COLO829 (cell line): ENCODE results near the gene FMN1.

Source experiments
- DNase-seq: peaks from one replicate; pipeline ENCODE4 v3.0.0; 2012; ENCODE audit warnings: low spot score

Gene FMN1

GRCh38 chr15:32824777-32825176 is 369.7 kb downstream of the FMN1 start:
- peak; percentile 31 for DNase-seq

GRCh38 chr15:32823750-32824149 is 370.8 kb downstream of the FMN1 start:
- no peak for DNase-seq

- no peak for DNase-seq
These were observed 371.8 kb downstream of the FMN1 start for GRCh38 chr15:32822739-32823138.

DNA sequence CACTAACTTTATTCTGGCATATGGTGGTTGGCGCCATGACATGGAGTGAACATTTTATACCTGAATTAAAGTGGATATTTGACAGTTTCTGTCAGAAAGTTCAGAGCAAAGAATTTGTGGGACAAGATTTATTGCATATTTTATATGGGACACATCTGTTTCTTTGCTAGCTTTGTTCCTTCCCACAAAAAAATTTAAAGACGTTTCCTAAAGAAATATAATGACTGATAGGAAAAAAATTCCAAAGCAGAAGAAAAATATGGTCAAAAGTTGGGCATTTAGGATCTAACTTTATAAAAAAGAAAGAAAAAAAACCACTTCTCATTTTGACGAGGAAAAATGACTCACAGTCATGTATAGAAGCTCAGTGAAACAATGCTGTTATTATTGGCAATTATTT is 375.1 kb downstream of the FMN1 start:
- DNase-seq, result no peak

DNA sequence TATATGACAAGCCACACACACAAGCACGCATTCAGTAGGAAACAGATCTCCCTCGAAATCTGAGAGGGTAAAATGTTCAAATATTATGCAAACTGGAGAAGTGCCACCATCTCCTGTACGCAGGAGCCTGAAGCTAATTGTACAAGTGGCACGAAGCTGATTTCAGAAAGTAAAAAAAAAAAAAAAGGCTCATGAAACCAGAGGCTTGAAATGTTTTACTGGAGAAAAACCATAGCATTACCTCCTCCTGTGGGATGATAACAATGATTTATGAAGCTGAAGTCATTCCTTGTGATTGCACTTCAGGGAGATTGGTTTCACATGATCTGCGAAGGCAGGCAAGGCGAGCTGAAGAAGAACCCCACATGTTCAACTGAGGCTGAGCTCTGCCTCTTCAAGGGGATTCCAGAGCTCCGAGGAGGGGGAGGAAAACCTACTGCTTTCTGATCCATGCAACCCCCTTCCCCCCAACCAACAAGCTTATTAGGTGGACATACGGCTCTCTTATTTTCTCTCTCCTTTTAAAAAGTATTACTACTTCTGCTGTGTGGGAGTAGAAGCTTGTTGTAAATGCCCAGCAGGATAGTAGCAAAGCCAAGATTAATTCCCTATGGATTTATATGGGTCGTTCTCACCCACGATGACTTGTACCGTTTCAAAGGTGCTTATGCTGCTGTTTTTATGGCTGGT is 375.6 kb downstream of the FMN1 start:
- peak; percentile 30 for DNase-seq

DNA sequence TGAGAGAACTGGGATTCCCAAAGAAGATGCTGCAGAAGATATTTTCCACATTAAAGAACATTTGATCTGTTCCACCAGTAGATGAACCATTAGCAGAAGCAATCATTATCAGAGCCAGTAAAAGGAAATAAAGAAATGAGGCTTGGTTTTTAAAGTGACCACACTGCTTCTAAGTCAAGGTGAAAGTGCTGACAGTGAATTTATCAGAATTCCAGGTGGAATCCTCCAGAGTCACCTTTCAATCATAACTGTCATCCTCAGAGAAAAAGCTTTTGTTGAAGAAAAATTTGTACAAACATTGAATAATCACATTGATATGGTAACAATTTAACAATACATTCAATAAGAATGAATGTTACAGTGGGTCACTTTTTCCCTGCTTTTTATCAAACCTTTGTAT is 376.9 kb downstream of the FMN1 start:
- DNase-seq, result no peak

DNA sequence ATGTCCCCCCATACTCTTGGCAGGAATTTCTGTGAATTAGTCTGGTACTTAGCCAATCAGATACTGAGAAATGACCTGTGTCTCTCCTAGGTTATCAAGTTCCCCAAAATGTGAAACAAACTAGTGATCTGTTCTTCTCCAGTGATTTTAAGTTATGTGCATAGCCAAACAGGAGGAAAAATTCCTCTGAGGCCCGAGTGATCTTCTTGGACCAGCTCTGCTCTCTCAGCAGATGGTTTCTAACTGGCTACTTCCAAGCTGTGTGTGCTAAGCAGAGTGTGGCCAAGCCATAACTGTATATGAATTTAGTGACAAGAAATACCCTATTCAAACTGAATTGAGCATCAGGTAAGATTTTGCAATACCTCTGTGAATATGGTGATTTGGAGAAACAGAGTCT is 387.2 kb downstream of the FMN1 start:
- no peak for DNase-seq

DNA sequence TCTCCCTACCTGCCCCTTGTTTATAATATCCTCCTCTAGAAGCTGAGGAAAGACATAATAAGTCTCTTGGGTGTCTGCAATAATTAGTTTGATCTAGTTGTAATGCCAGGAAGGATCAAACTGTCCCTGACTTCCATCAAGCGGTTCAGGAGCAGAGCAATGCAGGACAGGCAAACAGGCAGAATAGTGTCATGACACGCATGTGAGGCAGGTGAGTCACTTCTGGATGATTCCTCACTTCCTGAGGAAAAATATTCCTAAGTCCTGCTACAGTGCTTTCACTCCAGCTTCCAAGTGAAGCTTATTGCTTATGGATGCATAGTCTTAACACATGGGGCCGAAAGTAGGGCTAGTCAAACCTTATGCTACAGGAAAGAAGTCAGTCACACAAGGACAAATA is 390.9 kb downstream of the FMN1 start:
- no peak for DNase-seq

- no peak for DNase-seq
These were observed 392.1 kb downstream of the FMN1 start for GRCh38 chr15:32802286-32802936.

DNA sequence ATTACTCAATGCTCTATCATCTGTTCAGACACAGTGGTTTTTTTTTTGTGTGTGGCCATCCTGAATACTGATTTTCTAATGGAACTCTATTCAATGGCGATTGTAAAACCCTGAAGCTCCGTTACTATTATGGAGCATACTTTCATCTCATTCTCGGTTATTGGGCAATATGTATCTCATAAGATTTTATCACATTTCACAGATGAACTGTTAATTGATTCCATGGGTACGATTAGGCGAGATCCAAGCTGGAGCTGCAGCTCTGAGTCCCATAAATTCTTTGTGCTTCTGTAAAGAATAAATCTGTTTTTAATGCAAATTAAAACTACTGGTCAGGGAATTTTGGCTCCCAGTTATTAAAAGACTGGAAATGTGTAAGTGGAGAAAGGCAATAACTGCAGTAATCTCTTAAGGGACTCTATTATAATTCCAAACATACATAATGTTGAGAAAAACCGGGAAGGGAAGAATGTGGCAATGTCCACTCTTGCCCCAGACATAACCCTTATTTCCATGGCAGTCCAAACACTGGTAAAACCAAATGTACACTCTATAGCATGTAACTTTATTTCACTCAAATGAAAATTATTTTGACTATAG is 394.5 kb downstream of the FMN1 start:
- DNase-seq, result no peak

DNA sequence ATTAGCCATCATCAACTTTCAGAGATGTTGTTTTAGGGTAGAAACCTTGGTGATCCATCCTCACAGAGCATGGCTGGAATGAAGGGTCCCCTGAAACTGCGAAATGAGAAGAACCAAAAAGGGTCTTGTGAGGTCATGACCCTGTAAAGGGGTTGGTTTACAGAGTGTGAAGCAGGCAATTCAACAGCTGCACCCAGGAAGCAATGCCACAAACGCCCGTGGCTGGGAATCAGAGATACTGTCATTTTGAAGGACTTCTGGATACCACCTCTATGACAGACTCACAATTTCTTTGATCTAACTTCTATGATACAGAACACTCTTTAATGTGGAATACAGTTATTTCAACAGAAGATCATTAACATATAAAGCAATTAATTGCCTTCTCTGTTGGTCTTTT is 397.7 kb downstream of the FMN1 start:
- no peak for DNase-seq

DNA sequence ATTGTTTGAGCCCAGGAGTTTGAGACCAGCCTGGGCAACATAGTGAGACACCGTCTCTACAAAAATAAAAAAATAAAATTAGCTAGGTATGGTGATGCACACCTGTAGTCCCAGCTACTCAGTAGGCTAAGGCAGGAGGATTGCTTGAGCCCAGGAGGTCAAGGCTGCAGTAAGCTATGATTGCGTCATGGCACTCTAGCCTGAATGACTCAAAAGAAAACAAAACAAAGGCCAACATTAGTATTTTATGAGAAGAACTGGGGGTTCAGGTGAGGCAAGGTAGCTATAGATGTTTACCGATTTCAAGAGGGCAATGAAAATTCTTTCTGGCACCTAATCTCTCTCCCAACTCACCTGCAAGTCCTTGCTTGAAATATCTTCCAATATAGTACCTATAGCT is 399.5 kb downstream of the FMN1 start:
- DNase-seq, result no peak

- no peak for DNase-seq
These were observed 402.1 kb downstream of the FMN1 start for GRCh38 chr15:32792436-32792835.

- DNase-seq, result no peak
These were observed 404.0 kb downstream of the FMN1 start for GRCh38 chr15:32790352-32790999.

GRCh38 chr15:32787949-32788348 is 406.6 kb downstream of the FMN1 start:
- DNase-seq, result no peak

GRCh38 chr15:32786906-32787305 is 407.6 kb downstream of the FMN1 start:
- DNase-seq, result no peak

DNA sequence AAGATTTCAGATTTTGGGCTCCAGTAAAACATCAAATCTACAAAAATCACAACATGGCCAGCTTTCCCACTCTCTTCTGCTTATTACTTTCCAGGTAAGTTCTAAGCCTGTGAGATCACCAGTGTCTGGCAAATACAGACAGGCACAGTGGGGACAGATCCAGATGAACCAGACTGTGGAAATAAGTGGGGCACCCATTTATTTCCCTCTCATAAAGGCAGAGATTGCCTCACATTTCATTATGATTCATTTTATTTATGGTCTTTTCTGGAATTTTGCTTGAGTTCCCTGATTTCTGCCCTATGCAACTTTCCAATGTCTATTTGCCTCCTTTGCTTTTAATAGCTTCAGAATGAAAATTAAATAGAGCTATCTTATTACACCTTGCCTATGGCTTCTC is 409.9 kb downstream of the FMN1 start:
- DNase-seq, result no peak

DNA sequence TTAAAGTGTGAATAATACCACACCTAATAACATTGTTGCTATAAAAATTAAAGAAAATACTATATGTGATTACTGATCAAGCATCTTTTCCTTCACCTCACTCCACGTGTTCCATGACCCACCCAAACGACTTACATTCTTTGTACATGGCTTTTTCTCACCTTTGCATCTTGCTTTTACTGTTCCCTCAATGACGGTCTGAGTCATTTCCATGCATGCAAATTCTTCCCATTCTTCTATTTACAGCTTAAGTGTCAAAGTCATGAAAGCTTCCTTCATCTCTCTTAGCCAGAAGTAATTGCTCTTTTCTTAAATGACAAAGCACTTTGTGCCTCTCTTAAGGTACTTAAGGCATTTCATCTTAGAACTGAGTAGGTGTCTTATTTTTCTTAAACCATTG is 412.7 kb downstream of the FMN1 start:
- DNase-seq, result no peak

DNA sequence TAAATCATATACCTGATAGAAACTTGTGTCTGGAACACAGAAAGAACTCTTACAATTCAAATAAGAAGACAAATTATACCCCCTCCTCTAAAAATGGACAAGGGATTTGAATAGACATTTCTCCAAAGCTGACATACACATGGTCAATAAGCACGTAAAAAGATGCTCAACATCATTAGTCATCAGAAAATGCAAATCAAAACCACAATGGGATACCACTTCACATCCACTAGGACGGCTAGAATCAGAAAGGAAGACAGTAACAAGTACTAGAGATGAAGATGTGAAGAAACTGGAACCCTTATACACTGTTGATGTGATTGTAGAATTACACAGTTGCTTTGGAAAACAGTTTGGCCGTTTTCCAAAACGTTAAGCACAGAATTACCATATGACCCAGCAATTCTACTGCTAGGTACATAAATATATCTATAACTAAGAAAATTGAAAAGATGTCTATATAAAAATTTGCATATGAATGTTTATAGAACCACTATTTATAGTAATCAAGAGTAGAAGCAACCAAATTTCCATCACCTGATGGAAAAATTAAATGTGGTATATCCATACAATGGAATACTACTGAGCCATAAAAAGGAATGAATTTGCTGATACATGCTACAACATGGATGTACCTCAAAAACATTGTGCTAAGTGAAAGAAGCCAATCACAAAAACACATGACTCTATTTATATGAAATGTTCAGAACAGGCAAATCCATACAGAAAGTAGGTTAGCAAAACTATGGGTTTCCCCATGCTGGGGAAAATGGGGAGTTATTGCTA is 415.9 kb downstream of the FMN1 start:
- DNase-seq, result no peak

DNA sequence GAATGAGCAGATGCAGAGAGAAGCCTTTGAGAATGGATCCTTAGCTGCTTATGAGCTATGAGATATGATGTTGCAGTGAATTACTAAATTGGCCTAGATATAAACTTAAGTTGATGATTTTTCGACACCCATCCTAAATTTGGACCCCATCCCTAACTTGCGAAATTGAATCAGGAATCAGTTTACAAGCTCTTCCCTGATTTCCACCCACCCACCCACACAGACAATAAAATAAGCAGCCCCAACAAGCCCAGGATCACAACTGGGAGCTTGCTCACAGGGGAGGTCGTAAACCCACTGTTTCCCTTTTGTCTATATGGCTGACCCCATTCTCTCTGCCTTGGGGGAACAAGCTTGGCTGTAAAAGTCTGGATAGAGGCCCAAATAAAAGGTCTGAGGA is 419.4 kb downstream of the FMN1 start:
- DNase-seq, result no peak

DNA sequence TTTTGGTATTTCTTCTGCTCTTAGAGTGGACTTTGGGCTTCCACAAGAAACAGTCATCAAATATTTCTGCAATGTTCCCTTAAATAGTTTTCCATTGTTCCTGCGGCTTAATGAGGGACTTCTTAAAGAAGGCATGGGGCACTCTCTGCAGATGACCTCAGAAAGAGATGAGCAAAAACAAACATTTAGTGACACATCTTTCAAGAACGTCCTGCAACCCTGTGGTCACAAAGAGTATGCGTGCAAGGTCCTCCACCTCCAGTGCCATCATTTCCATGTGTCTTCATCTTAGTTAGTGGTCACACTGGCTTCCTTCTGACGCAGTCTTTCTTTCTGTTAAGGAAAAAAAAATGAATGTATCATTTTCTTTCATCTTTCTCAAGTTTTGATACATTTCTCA is 420.5 kb downstream of the FMN1 start:
- DNase-seq, result no peak

- DNase-seq, result no peak
These were observed 427.3 kb downstream of the FMN1 start for GRCh38 chr15:32767236-32767635.
